ENCODE measurements around the gene IRF9.

- TF ChIP-seq POLR2A (IDR thresholded peaks at IDR 0.05) (no peak), CTCF (IDR thresholded peaks at IDR 0.05) (no peak), POLR2AphosphoS5 (IDR thresholded peaks at IDR 0.05) (no peak)
Measured at GRCh38 chr14:24198814-24199524, 37.9 kb downstream of the IRF9 start.

Measured in breast epithelium (tissue), 3 donors.